Activated T-cell treated with anti-CD3 and anti-CD28 coated beads for 1 hour (primary cell): Measurements from ENCODE around the gene SPON1.
"Not testable (repeated sequence)": the region's sequence is repeated elsewhere in the genome, so short reads cannot be mapped to it uniquely, and the experiment has no call there.

Experiments
- DNase-seq: peaks from one replicate; pipeline ENCODE4 v3.0.0-alpha.2; 2020; ENCODE audit warnings: low read depth

Gene SPON1

DNA sequence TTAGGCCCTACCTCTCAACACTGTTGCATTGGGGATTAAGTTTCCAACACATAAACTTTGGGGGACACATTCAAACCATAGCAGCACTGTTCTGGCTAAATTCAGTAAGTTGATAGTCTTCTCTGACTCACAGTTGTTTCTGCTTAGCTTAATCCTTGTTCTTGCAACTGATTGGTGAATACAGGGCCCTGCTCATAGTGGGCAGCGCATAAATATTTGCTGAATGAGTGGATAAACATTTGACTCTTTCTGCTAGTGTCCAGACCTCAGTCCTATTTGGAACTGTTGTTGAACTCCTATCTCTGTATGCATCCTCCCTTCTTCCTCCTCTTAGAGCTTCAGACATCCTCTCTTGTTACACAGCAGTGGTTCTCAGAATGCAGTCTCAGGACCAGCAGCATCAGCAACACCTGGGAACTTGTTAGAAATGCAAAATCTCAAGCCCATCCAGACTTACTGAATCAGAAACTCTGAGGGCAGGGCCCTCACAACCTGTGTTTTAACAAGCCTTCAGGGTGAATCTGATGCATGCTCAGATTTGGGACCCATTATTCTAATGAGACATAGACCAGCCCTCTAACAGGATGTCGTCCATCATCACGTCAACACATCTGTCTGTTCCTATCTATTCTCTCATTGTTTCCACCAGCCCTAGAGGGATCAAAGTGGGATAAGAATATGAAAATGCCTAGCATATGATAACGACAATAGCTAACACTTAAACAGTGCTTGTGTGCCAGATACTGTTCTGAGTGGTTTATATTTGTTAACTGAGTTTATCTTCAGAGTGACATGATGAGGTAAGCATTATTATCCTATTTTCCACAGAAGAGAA lies 22.3 kb downstream of the SPON1 start:
- no peak for DNase-seq

DNA sequence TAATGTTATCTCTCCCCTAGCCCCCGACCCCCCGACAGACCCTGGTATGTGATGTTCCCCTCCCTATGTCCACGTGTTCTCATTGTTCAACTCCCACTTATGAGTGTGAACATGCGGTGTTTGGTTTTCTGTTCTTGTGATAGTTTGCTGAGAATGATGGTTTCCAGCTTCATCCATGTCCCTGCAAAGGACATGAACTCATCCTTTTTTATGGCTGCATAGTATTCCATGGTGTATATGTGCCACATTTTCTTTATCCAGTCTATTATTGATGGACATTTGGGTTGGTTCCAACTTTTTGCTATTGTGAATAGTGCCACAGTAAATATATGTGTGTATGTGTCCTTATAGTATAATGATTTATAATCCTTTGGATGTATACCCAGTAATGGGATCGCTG lies 24.2 kb downstream of the SPON1 start:
- DNase-seq = not testable (repeated sequence)

GRCh38 chr11:13992158-13992856 lies 29.8 kb downstream of the SPON1 start:
- not testable (repeated sequence) for DNase-seq

- no peak for DNase-seq
These were observed 30.7 kb downstream of the SPON1 start for GRCh38 chr11:13993096-13993765.

DNA sequence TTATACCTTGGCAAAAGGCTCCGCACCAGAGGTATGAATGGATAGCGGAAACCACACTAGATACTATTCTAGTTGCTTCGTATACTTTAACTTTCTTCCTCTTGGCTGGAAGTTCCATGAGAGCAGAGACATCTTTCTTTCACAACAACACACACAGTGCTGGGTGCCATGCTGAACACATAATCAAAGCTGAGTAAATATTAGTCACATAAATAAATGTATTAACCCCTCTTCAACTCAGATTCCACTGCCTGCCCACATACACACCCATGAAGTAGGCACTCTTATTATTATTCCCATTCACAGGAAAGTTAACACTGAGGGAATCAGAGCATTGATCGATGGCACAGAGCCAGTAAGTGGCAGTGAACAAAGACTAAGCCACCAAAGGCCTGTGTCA lies 35.4 kb downstream of the SPON1 start:
- no peak for DNase-seq

GRCh38 chr11:13999704-14000103 lies 37.2 kb downstream of the SPON1 start:
- no peak for DNase-seq

GRCh38 chr11:14001597-14001996 lies 39.1 kb downstream of the SPON1 start:
- no peak for DNase-seq

- DNase-seq = no peak
These were observed 45.0 kb downstream of the SPON1 start for GRCh38 chr11:14007566-14007965.

DNA sequence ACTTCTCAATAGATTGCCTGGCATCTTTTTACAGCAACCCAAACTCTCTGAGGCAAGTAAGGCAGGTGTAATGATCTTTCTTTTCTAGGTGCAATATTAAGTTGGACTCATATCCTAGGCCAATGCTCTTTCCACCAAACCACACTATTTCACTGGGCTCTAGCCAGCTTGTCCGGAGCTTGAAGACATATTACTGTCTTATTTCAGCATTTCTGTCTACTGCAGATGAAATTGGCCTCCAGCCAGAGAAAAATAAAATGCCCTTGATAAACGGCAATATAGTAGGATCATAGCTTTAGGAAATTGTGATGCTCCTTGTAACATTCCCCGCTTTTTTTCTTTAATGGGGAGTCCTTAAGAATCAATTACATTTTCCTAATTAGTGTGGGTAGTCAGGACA lies 48.1 kb downstream of the SPON1 start:
- DNase-seq = no peak

DNA sequence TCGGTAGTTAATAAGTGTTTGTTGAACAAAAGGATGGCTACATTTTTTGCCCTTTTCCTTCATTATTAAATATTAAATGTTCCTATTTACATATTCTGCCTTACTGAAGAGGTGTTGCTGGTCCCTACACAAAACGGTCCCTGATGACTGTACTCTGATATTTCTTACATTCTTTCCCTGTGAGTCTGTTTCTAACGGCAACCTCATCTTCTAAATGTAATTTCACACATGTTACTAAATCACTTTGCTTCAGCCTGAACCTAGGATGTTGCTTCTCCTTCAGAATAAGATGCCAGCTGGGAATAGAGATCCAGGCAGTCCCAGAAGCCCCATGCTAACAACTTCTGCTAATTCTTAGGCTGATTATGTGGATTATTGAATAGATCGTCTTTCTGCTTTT lies 50.3 kb downstream of the SPON1 start:
- DNase-seq = no peak

DNA sequence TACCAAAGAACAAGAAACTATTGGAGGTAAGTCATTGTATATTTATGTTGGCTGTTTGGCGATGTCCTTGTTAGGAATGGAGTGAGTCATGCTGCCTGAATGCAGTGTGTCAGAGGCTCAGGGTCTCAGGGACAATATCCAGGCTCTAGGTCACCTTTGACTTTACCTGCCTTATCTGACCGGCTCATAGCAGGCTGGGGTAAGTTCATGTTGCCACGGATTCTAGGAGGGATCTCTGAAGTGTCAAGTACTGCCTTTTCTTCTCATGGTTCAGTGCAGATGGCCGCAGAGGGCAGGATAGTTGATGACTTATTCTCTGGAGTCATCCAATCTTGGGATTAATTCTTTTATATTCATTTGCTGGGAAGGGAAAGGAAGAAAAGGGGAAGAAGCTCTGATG lies 53.2 kb downstream of the SPON1 start:
- DNase-seq = no peak

GRCh38 chr11:14018441-14018840 lies 55.9 kb downstream of the SPON1 start:
- no peak for DNase-seq

DNA sequence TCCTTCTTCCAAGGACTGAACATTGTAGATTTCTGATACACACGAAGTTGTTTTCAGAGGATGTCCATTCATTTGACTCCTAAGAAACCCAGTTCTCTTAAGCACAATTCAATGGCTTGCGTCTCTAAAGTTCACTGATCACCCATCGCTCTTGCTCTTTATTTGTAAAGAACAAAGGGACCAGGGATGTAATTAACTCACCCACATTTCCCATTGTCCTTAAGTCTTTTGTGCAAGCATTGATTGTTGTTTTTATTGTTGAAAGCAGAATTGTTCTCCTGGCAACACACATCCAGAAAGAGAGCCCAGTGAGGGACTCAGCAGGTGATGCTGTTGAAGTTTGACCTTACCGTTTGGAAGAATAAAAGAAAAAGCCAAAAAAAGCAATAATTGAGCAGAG lies 59.2 kb downstream of the SPON1 start:
- DNase-seq = no peak

GRCh38 chr11:14022251-14022650 lies 59.7 kb downstream of the SPON1 start:
- DNase-seq = no peak

- no peak for DNase-seq
These were observed 60.3 kb downstream of the SPON1 start for GRCh38 chr11:14022821-14023220.

DNA sequence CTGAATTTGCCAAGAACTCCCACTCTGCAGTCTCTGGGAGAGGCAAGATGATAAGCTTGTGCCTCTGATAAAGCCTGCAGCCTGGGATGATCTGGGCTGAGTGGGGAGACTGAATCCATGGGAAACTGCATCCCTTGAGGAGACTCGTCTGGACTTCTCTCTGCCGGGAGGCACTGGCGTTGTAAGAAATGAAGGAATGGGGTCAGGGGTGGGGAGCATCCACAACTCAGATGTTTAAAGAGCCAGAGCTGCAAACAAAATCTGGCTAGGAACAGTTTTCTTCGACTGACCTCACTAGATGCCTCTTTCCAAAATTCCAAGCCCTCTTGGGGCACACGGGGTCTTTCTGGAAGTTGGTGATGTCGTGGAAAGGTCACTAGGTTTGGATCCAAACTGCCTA lies 64.4 kb downstream of the SPON1 start:
- no peak for DNase-seq

GRCh38 chr11:14027525-14027924 lies 65.0 kb downstream of the SPON1 start:
- DNase-seq = no peak

GRCh38 chr11:14029440-14029839 lies 66.9 kb downstream of the SPON1 start:
- DNase-seq = no peak

DNA sequence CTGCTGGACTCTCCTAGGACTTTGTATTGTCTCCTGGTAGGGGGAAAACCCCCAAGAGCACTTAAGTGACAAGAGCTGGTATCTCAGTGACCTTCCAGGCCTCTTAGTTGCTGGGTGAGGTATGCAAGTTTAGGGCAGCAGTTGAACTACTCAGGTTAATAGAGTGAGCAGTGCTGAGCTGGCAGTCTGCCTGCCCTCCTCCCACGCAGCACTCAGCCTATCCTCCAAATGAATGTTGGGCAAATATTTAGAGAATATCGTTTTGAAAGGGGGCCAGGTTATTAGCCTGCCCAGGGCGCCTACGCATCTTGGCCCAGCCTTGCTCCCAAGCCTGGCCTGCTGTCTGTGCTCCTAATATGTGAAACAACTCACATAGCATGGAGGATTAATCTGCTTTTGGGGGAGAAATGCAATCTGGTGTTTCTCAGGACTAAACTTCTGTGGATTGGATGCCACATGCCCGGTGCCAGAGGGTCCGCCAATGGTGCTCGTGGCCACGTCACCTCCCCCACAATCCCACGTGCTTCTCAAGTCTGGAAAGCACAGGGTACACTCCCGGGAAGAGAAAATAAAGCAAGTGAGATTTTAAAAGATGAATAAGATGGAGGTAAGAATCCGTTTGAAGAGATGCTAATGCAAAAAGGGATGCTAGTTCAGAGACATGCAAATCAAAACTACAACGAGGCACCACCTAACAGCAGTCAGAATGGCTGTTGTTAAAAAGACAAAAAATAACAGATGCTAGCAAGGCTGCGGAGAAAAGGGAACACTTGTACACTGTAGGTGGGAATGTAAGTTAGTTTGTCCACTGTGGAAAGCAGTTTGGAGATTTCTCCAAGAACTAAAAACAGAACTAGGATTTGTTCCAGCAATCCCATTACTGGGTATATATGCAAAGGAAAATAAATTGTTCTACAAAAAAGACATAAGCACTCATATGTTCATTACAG lies 67.7 kb downstream of the SPON1 start:
- DNase-seq = no peak

- not testable (repeated sequence) for DNase-seq
These were observed 73.0 kb downstream of the SPON1 start for GRCh38 chr11:14035526-14035925.

- DNase-seq = no peak
These were observed 73.9 kb downstream of the SPON1 start for GRCh38 chr11:14036469-14036868.

DNA sequence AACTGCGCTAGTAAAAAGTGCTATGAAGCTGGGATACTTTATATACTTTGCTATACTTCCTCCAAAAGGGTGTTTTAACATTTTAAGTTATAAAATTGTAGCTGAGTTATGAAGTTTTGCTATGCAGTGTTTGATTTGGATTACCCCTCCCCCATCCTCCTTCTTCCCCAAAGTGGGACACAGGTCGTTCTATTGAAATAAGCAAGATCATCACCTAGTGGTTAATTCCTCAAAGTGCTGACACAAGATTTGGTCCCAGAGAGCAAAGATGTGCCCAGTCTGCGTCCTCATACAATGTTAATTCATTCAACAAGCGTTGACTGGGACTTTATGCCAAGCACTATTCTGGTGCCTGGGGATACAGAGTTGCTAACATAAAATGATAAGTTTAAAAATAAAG lies 78.5 kb downstream of the SPON1 start:
- DNase-seq = no peak
